ENCODE data around the gene G6PD.

- no peak for TF ChIP-seq CTCF (IDR thresholded peaks at IDR 0.05; ENCODE audit: extremely low read depth in 1 of 2, insufficient read depth in 1 of 2, low read depth in 1 of 2, low read length in 2 of 2)
- no peak for TF ChIP-seq POLR2AphosphoS5 (IDR thresholded peaks at IDR 0.05; ENCODE audit: insufficient read depth, low read depth, low read length)
- no peak for TF ChIP-seq EZH2 (IDR thresholded peaks at IDR 0.05; ENCODE audit: borderline replicate concordance, low read depth, low read length, severe bottlenecking)
- TF ChIP-seq JUN (IDR thresholded peaks at IDR 0.05; ENCODE audit: borderline replicate concordance, insufficient read depth, insufficient read length, low read depth), result no peak
- TF ChIP-seq POLR2A (IDR thresholded peaks at IDR 0.05; ENCODE audit: low read depth, low read length), result no peak
- TF ChIP-seq MYC (IDR thresholded peaks at IDR 0.05; ENCODE audit: low read depth, low read length), result no peak
- TF ChIP-seq MAX (IDR thresholded peaks at IDR 0.05; ENCODE audit: insufficient read depth, insufficient read length), result no peak
Measured at GRCh38 chrX:154505734-154506133, 40.9 kb downstream of the G6PD start.
